GM12874 (cell line): Measurements from ENCODE around the gene ABCB9.

Experiments used
- CTCF ChIP-seq: IDR thresholded peaks from 2 replicates; pipeline ENCODE4 v1.5.1; 2011; ENCODE audit warnings: low read depth, mild to moderate bottlenecking, control low read depth, low read length, moderate library complexity; ENCODE audit not compliant: insufficient read depth

Gene ABCB9

GRCh38 chr12:122886851-122887818, 79.1 kb downstream of the ABCB9 start:
- no peak for TF ChIP-seq CTCF

DNA sequence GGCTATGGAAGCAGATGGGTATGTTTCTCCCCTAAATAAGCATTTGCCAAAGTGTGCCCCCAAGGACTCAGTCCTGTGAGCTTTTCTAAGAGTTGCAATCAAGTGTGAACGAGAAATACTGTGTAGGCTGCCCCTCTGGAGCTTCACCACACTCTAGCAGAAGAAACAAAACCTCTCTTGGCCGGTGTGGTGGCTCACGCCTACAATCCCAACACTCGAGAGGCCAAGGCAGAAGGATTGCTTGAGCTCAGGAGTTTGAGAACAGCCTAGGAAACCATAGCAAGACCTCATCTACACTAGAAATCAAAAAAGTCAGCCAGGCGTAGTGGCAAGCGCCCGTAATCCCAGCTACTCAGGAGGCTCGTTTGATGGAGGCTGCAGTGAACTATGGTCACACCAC, 80.1 kb downstream of the ABCB9 start:
- TF ChIP-seq CTCF: no peak

GRCh38 chr12:122884860-122885259, 81.4 kb downstream of the ABCB9 start:
- TF ChIP-seq CTCF: no peak

DNA sequence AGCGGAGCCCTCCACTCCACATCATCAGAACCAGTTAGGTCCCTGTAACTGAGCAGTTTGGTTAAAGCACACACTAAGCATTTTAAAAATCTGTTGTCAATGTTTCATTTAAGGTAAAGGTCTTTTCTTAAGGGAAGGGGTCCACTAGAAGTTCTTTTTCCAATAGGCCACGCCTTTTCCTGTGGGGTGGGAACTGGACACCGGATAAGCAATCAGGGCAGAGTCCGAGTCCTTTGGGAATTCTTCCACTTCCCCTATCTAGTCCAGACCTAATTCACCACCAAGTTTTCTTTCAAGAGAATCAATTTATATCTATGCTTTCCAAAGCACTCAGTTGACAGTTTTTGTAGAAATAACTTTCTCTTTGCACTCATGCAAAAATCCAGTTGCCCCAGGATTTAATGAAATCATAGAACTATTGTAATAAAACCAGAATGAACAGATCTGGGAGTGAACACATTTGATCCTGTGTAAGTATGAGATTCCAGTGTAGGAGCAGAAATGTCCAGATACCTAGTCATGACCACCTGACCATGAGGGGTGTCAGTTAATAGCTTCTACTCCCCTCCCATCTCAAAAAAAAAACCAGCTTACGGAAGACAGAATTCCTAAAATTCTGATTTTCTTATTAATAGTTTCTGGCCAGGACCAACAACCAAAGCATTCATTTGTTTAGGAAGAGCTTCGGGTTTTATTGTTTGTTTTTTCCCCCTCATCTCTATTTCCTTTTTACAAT, 82.0 kb downstream of the ABCB9 start:
- no peak for TF ChIP-seq CTCF

DNA sequence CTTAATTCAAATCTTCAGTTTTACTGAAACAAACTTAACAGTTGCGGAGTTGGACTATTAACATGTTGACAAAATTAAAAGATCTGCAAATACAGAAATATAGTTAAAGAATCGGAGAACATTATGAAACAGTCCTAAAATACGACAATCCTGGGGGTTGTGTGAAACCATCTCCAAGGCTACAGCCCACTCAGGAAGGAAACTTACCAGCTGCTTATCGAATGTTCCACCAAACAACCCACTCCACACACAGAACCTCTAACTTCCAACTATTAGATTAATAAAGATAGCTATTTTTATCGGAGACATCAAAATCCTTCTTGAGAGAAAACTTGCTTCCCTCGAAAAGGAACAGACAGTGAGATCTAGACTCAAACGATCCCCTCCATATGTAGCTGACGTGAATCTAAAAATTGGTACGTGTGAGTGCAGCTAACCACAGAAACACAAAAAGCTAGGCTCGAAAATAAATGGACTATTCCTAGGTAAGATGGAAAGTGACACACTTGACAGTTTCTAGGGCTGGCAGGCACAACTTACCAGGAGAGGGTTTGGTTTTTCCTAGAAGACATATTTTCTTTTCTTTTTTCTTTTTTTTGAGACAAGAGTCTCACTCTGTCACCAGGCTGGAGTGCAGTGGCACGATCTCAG, 83.2 kb downstream of the ABCB9 start:
- TF ChIP-seq CTCF: no peak

- TF ChIP-seq CTCF: peak; percentile 68
Observed at GRCh38 chr12:122880668-122881067, 85.6 kb downstream of the ABCB9 start.

GRCh38 chr12:122880155-122880667, 86.1 kb downstream of the ABCB9 start:
- TF ChIP-seq CTCF: no peak
